Ascending aorta (tissue), 2 donors: ENCODE results near the gene PFAS. TPM values are rescaled to one million over a fixed set of nuclear protein-coding genes. Genes with fewer than 3 reads are reported as not detected.

Experiments
- DNase-seq, 2 donors: peaks; one replicate each; pipeline ENCODE4 v3.0.0-alpha.2; 2019; ENCODE audit warnings: low spot score in 2 of 2
- H3K27ac ChIP-seq, 2 donors: fragments of 200-600 bp; sonication (generic); one replicate each; pipeline ENCODE4 v1.5.1; 2016 to 2017; ENCODE audit warnings: mild to moderate bottlenecking in 1 of 2
- H3K27me3 ChIP-seq: fragments of 200-600 bp; sonication (generic); one replicate; pipeline ENCODE4 v1.5.1; 2017
- H3K36me3 ChIP-seq, 2 donors: fragments of 200-600 bp; sonication (generic); one replicate each; pipeline ENCODE4 v1.5.1; 2016
- H3K4me1 ChIP-seq, 2 donors: fragments of 200-600 bp; sonication (generic); one replicate each; pipeline ENCODE4 v1.5.1; 2016 to 2017; ENCODE audit warnings: mild to moderate bottlenecking in 1 of 2
- H3K4me3 ChIP-seq, 2 donors: fragments of 200-600 bp; sonication (generic); one replicate each; pipeline ENCODE4 v1.5.1; 2016 to 2017; ENCODE audit warnings: mild to moderate bottlenecking in 1 of 2
- H3K9me3 ChIP-seq, 2 donors: fragments of 200-600 bp; sonication (generic); one replicate each; pipeline ENCODE4 v1.5.1; 2016
- CTCF ChIP-seq, 3 experiments: fragments of 200-600 bp in 2 of 3; fragments of 450-650 bp in 1 of 3; sonication (generic) in 2 of 3; IDR thresholded peaks; one replicate each; pipeline ENCODE4 v1.5.1; 2016 to 2019; ENCODE audit warnings: antibody characterized with exemption in 3 of 3, mild to moderate bottlenecking in 1 of 3, moderate library complexity in 1 of 3
- intact Hi-C: fragments of 100-400 bp; cut with DNase I; formaldehyde crosslinking; loops from one replicate; pipeline ENCODE4 v1.15.1; 2023
- total RNA-seq: library from RNA; depleted of rRNA; stranded (reverse); fragments of >200 nt; gene quantifications from one replicate; pipeline ENCODE4 v1.1.0, GENCODE V29; 2016

The PFAS gene
- total RNA-seq, 1 donor from 2014 or later, result 108 TPM

- H3K4me3 ChIP-seq, result no peak overlapping the region
- H3K27ac ChIP-seq, result no peak overlapping the region
- H3K27me3 ChIP-seq, result no peaks in the 10 kb centered on the region
- H3K36me3 ChIP-seq, result no peaks in the 10 kb centered on the region
- intact Hi-C loops, result no loop called here
- no peak for DNase-seq
- H3K9me3 ChIP-seq, result no peaks in the 10 kb centered on the region
- no peaks in the 10 kb centered on the region for H3K4me1 ChIP-seq
- no peak for TF ChIP-seq CTCF (IDR thresholded peaks at IDR 0.05)
Observed at GRCh38 chr17:8275421-8276290, 26.6 kb downstream of the PFAS start.

GRCh38 chr17:8277317-8277716 lies 28.2 kb downstream of the PFAS start:
- DNase-seq, result no peak
- no peaks in the 10 kb centered on the region for H3K4me1 ChIP-seq
- no peaks in the 10 kb centered on the region for H3K9me3 ChIP-seq
- no peak for TF ChIP-seq CTCF (IDR thresholded peaks at IDR 0.05)
- H3K27me3 ChIP-seq, result no peaks in the 10 kb centered on the region
- intact Hi-C loops, result no loop called here
- no peak overlapping the region for H3K27ac ChIP-seq
- H3K36me3 ChIP-seq, result no peaks in the 10 kb centered on the region
- no peak overlapping the region for H3K4me3 ChIP-seq

- no peaks in the 10 kb centered on the region for H3K9me3 ChIP-seq
- DNase-seq, result no peak
- H3K4me3 ChIP-seq, result no peak overlapping the region
- no peaks in the 10 kb centered on the region for H3K36me3 ChIP-seq
- intact Hi-C loops, result no loop called here
- no peak for TF ChIP-seq CTCF (IDR thresholded peaks at IDR 0.05)
- H3K4me1 ChIP-seq, result no peaks in the 10 kb centered on the region
- no peaks in the 10 kb centered on the region for H3K27me3 ChIP-seq
- no peak overlapping the region for H3K27ac ChIP-seq
Observed at GRCh38 chr17:8282345-8282744, 33.3 kb downstream of the PFAS start.

GRCh38 chr17:8283356-8283755 lies 34.3 kb downstream of the PFAS start:
- no peak for TF ChIP-seq CTCF (IDR thresholded peaks at IDR 0.05)
- Histone ChIP-seq H3K27me3 (no peaks in the 10 kb centered on the region), H3K27ac (no peak overlapping the region), H3K4me3 (no peak overlapping the region), H3K36me3 (no peaks in the 10 kb centered on the region), H3K9me3 (no peaks in the 10 kb centered on the region), H3K4me1 (peaks cover 0 to 4% of the 10 kb centered on the region in 2 donors)
- no peak for DNase-seq
- intact Hi-C loops, result no loop called here

GRCh38 chr17:8284126-8284525 lies 35.0 kb downstream of the PFAS start:
- no peak overlapping the region for H3K27ac ChIP-seq
- no peaks in the 10 kb centered on the region for H3K9me3 ChIP-seq
- no peak for DNase-seq
- no peaks in the 10 kb centered on the region for H3K27me3 ChIP-seq
- no peak overlapping the region for H3K4me3 ChIP-seq
- H3K36me3 ChIP-seq, result no peaks in the 10 kb centered on the region
- intact Hi-C loops, result no loop called here
- peaks cover under 1 to 4% of the 10 kb centered on the region in 2 donors for H3K4me1 ChIP-seq
- TF ChIP-seq CTCF (IDR thresholded peaks at IDR 0.05), result no peak
